Esophagus squamous epithelium (tissue), 4 donors: ENCODE results near the gene CCL25.

Experiments used
- CTCF ChIP-seq, 6 experiments: fragments of 450-650 bp in 4 of 6; fragments of 200-600 bp in 2 of 6; sonication (generic) in 2 of 6; IDR thresholded peaks; one replicate each; pipeline ENCODE4 v1.5.1; 2016 to 2019; ENCODE audit warnings: antibody characterized with exemption in 6 of 6, mild to moderate bottlenecking in 4 of 6, moderate library complexity in 4 of 6
- POLR2A ChIP-seq, 4 donors: fragments of 450-650 bp; IDR thresholded peaks; one replicate each; pipeline ENCODE4 v1.6.1; 2017; ENCODE audit warnings: antibody characterized with exemption in 4 of 4, mild to moderate bottlenecking in 4 of 4, moderate library complexity in 3 of 4

DNA sequence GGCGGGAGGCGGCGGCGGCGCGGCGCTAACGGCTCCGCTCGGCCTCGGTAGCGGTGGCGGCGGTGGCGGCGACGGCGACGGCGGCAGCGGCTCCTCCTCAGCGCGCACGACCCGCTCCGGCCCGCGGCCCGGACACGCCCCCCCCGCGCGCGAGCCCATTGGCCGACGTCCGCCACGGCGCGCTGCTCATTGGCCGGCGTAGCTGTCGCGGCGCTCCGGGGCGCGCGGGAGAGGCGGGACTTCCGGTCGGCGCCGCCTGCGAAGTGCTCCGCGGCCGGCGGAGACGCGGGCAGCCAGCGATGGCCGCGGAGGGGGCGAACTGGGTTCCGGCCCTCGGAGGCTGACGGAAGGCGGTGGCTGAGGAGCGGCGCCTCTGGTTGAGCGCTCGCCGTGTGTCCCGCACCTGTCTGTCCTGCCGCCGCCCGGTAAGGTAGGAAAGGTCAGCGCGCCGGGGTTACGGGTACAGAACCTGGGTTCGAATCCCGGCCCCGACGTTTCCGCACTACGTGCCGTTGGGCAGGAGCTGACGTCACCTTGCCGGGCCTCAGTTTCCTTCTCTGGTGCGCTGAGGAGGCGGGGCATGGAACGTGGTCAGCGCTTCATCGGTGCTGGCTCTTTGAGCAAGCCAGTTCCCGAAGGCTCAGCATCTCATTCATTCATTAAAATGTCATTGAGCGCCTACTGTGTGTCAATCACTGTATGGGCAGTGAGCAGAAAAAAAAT lies 46.9 kb upstream of the CCL25 start, which contains the start of gene ELAVL1:
- TF ChIP-seq CTCF (IDR thresholded peaks at IDR 0.05): peak in 1 of 6 experiments; percentile 31
- TF ChIP-seq POLR2A (IDR thresholded peaks at IDR 0.05): peak in 2 of 4 donors; percentile 28 to 48
